HG03354 (cell line): ENCODE results near the gene NPC1L1.

Experiments used
- ATAC-seq: cut with Tn5 transposase; IDR thresholded peaks from one replicate; pipeline ENCODE4 v1.9.1; 2021; ENCODE audit warnings: mild to moderate bottlenecking; ENCODE audit not compliant: unreplicated experiment, poor library complexity, severe bottlenecking

Gene NPC1L1

DNA sequence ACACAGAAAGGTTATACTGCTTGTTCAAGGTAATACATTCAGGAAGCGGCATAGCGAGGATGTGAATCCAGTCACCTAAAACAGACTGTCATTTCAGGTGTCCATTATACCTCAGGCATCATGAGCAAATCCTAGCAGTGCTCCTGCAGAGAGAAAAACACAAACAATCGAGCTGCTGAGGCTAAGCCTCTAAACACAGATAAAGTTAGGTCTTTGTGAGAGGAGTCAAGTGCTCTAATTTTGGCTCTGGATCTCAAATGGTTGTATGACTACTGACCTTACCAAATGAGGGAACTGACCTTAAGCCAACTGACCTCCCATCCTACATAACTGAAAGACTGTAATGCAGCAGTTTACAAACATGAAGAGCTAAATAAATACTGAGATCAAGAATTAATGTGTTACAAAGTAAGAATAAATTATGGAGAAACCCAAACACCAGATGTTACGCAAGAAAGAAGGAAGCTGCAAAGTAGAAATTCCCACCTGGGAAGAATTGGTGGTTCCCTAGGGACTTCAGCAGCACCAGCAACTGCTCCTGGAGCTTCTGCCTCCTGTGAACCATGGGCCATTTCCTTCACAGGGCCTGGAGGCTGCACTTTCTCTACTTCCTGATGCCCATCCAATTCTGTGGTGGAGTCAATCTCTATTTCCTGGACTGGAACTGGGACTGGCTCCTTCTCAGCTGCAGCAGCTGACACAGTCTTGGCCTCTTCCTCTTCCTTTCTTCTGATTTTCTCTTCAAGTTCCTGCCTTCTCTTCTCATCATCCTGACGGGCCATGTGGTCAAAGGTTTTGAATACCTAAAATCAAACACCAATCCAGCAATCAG is 56.4 kb downstream of the NPC1L1 start:
- no peak for ATAC-seq

GRCh38 chr7:44482502-44483485 is 58.3 kb downstream of the NPC1L1 start:
- no peak for ATAC-seq

- no peak for ATAC-seq
Measured at GRCh38 chr7:44477938-44478337, 63.2 kb downstream of the NPC1L1 start.

- ATAC-seq = peak; percentile 85
Measured at GRCh38 chr7:44477063-44477830, 63.9 kb downstream of the NPC1L1 start.

DNA sequence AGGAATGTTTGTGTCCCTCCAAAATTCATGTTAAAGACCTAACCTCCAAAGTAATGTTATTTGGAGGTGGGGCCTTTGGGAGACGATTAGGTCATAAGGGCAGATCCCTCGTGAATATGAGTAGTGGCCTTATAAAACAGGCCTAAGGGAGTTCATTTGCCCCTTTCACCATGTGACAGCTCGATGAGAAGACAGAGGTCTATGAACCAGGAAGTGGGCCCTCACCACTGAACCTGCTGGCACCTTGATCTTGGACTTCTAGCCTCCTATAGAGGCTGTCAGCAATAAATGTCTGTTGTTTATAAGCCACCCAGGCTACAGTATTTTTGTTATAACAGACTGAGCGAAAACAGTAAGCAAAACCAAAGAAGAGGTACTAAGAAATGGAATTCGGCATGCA is 64.8 kb downstream of the NPC1L1 start:
- no peak for ATAC-seq

DNA sequence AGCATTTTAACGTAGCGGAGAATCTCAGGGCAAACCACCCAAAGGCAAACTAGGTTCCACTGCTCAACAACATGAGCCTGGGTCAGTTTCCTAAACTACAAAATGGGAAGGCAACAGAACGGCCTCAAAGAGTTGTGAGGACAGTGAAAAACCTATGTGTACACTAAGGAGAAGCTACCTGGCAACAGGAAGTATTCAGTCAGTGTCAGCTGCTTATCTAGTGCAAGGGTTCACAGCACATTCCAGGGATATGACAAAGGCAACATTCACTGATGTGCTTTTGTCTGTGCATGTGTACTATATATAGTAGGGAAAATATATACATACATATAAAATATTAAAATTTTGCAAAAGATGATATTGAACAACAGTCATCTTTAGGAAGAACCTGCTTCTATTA is 67.8 kb downstream of the NPC1L1 start:
- ATAC-seq = no peak

GRCh38 chr7:44472843-44473242 is 68.3 kb downstream of the NPC1L1 start:
- ATAC-seq = no peak

GRCh38 chr7:44471850-44472249 is 69.3 kb downstream of the NPC1L1 start:
- no peak for ATAC-seq

DNA sequence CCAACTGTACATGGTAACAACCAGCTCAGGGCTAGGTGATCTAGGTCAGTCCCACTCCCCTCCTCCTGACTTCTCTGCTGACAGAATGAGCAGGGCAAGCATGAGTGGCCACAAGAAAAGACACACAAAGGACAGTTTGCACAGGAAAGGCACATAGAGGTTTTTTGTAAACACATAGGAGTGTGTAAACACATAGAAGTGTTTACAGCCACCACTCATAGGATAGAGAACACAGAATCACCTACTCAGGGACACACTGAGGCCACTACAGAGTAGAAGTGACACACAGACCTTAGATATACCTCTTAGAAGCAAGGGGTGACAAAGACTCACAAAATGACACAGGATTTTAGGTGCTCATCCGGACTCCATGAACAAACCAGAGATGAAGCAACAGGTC is 69.7 kb downstream of the NPC1L1 start:
- no peak for ATAC-seq

DNA sequence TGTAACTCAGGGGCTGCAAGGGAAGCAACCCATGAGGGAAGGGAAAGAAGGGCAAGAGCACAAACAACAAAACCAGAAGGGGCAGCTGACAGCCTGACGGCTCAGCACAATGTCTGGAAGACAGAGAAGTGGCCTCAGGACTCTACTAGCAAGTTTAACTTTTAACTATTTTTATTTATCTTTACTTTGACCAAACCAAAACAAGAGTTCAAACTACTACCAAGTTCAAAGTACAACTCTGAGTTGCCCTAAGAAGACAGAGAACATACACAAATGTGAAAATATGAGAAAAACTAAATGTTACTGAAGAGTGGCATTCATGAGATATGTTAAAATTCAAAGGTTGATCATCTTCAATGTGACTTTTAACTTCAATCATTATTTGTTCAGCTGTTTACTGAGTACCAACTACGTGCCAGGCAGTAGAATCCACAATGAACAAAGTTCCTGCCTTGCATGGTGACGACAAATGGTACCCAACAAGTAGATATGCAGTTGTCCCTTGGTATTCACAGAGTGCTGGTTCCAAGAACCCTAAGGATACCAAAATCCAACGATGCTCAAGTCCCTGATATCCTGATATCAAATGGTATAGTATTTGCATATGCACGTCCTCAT is 70.4 kb downstream of the NPC1L1 start:
- no peak for ATAC-seq

GRCh38 chr7:44470135-44470479 is 71.0 kb downstream of the NPC1L1 start:
- ATAC-seq = no peak

DNA sequence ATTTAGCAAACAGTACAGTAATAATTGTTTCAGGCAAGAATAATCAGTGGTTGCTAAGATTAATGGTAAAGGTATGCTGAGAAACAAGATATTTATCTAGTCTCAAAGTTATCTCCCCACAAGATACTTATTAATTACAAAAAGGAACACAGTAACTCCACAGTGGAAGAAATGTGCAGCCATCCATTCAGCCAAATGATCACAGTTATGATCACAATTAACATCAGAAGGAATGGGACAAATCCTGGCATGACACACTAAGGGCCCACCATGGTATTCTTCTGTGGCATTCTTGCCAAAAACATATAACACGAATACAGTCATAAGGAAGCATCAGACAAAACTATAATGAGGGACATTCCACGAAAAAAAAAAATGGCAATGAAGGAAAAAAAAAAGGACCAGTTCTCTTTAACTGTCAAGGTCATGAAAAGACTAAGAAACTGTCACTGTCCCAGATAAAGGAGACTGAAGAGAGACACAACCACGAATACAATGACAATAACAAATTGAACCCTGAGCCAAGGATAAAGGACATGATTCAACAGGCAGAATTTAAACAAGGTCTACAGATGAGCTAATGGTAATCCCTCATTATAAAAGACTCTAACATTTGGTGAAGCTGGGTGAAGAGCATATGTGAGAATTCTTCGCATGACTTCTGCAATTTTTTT is 71.5 kb downstream of the NPC1L1 start:
- no peak for ATAC-seq

DNA sequence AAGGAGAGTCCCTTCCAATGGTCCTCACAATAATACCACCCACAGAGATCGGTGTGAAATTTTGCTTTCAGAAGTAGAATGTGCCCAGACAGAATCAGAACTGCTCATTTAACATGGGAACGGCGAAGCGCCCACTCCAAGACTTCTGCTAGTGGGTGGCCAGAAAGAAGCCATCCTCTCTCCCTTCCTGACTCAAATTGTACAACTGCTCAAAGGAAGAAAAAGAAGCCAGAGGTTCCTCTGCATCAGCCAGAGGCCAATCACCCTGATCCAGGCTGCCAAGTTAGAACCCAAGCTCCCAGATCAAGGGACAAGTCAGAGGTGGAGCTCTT is 73.9 kb downstream of the NPC1L1 start:
- no peak for ATAC-seq

DNA sequence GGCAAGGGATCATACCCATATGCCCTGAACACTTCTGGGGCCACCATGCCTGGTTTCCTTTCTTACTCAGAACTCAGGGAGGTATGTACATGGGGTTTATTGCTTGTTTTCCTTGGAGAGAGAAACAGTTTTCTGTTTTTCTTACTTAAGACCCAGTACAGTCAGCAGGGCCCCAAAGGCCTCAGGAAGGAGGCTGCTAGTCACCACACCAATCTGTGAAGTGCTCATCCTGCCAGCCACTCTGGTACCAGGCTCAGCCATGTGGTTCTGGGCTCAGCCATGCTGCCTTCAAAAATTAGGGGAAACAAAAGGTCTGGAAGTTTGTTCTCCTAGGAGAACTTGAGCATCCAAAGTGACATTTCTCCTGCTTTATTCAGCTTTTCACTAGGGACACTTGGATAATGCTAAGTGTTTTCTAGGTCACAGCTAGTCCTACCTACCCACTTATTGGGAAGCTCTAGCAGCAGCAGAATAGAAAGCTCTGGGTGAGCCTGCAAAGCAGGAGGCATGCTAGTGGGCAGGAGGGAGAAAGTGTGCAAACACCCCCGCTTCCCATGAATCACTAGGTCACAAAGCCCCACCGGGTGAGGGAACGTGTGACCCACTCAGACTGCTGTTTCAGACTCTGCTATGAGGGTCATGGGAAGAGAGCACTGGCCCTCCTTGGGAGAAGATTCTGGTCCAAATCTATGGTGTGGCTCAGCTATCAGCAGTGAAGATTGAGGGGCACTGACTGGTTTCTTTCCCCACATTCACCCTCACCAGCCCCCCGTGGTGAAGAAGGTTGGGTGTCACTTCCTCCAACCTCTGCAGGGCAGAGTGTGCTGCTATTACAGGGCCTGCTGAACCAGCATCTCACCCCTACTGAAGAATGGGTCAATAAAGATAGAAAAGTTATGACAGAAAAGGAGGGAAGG is 74.6 kb downstream of the NPC1L1 start:
- ATAC-seq = no peak

GRCh38 chr7:44465490-44465889 is 75.6 kb downstream of the NPC1L1 start:
- ATAC-seq = no peak

- ATAC-seq = no peak
Measured at GRCh38 chr7:44463169-44463808, 77.8 kb downstream of the NPC1L1 start.
